K562 (cell line): ENCODE results near the gene EFCAB5. TPM values are rescaled to one million over a fixed set of nuclear protein-coding genes. Genes with fewer than 3 reads are reported as not detected.

ENCODE experiments used
- DIDO1 ChIP-seq: fragments of 450-650 bp; IDR thresholded peaks from 2 replicates; pipeline ENCODE4 v1.6.1; 2016; ENCODE audit warnings: low read depth, missing biosample characterization, missing genetic modification characterization
- HCFC1 ChIP-seq: IDR thresholded peaks from 2 replicates; pipeline ENCODE4 v1.6.1; 2012; ENCODE audit warnings: low read depth, low read length, improper control_type of control experiment
- KHSRP ChIP-seq: fragments of 450-650 bp; IDR thresholded peaks from 2 replicates; pipeline ENCODE4 v1.6.1; 2017
- NFE2 ChIP-seq: IDR thresholded peaks from 2 replicates; pipeline ENCODE4 v1.6.1; 2014; ENCODE audit warnings: antibody characterized with exemption, low read depth
- PHF8 ChIP-seq: fragments of 200-600 bp; sonication (generic); IDR thresholded peaks from 2 replicates; pipeline ENCODE4 v1.6.1; 2012; ENCODE audit warnings: mixed run types, mild to moderate bottlenecking, inconsistent platforms, low read length, moderate library complexity, borderline replicate concordance
- PTBP1 ChIP-seq: fragments of 200-400 bp; formaldehyde crosslinking; IDR thresholded peaks from 2 replicates; pipeline ENCODE4 v1.6.1; 2017; ENCODE audit warnings: low read depth, low read length
- RBFOX2 ChIP-seq: fragments of 200-400 bp; formaldehyde crosslinking; IDR thresholded peaks from 2 replicates; pipeline ENCODE4 v1.6.1; 2017; ENCODE audit warnings: low read depth, mild to moderate bottlenecking, low read length, moderate library complexity
- ZNF212 ChIP-seq: fragments of 450-650 bp; formaldehyde crosslinking; IDR thresholded peaks from 2 replicates; pipeline ENCODE4 v1.4.0; 2020; ENCODE audit warnings: mild to moderate bottlenecking
- ZNF311 ChIP-seq: fragments of 250-450 bp; sonication (Bioruptor Pico); IDR thresholded peaks from 2 replicates; pipeline ENCODE4 v1.4.0; 2020; ENCODE audit warnings: mild to moderate bottlenecking, moderate library complexity
- polyA plus RNA-seq, 8 experiments: library from polyadenylated mRNA; depleted of rRNA in 4 of 8; stranded (reverse) in 5 of 8; unstranded in 3 of 8; fragments of >200 nt; fragmentation: Nextera tagmentation in 2 of 8; fragmentation: Illumina TruSeq in 1 of 8; extraction: Ambion mirVana in 2 of 8; extraction: Trizol in 1 of 8; gene quantifications; 2 replicates each; pipeline versions ENCODE4 v1.2.1 to v1.2.3, GENCODE V29; 2011 to 2014; ENCODE audit warnings: inconsistent platforms in 1 of 8, missing spikeins in 1 of 8
- total RNA-seq, 7 experiments: library from RNA; depleted of rRNA in 6 of 7; stranded (reverse); fragments of >200 nt in 6 of 7; fragmentation: Illumina TruSeq in 2 of 7; extraction: Trizol in 2 of 7; gene quantifications; 2 replicates each; pipeline versions ENCODE4 v1.2.1 to v1.2.3, GENCODE V29; 2011 to 2021; ENCODE audit warnings: low replicate concordance in 1 of 7
- TF ChIP-seq, protein P1 (sequence below): fragments of 450-650 bp; IDR thresholded peaks from 2 replicates; pipeline ENCODE4 v1.6.1; 2017; ENCODE audit warnings: antibody characterized with exemption
- TF ChIP-seq, protein P2 (sequence below): fragments of 450-650 bp; IDR thresholded peaks from 2 replicates; pipeline ENCODE4 v1.6.1; 2016; ENCODE audit warnings: low read depth

Gene EFCAB5
- total and polyA plus RNA-seq, 9 of the 15 experiments (the other 6 are each of a cell fraction or from before 2014, with no cell fraction given) = 0.06 to 0.11 TPM; not detected in 7

DNA sequence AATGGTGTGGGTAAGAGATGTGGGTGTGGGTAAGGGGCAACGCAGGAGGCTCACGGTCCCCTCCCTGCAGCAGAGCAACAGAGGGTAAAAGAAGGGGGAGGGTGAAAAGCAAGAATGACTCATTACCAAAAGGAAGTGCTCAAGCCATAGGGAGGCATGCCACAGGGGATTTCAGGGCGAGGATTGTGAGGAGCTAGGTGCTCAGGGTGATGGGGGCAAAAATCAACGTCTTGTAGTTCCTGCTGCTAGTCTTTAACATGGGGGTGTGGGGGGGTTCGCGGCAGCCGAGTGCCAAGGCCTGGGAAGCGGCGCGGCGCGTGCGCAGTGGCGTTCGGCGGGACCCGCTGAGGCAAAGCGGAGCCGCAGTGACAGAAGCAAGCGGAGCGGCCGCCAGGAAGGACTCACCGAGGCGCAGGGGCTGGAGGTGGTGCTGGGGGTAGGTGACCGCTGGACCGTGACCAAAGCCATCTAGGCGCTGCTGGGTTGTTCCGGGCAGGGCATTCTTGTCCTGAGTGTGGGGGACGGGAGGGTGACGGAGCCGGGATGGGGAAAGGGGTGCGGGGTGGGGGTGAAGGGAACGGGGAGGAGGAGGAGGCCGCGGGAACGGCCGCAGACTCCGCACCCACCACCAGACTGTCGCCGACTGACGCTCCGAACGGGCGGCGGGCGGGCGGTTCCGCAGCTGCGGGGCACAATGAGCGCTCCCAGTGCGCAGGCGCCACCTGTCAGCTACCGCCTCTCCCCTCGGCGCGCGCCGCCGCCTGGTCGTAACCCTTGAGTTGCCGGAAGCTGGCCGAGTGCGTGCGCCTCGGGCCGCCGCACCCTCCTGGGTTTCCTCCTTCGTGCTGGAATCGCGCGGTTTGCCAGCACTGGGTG lies 11.7 kb upstream of the EFCAB5 start, which contains the start of gene SSH2 (continued):
- TF ChIP-seq, protein P1, sequence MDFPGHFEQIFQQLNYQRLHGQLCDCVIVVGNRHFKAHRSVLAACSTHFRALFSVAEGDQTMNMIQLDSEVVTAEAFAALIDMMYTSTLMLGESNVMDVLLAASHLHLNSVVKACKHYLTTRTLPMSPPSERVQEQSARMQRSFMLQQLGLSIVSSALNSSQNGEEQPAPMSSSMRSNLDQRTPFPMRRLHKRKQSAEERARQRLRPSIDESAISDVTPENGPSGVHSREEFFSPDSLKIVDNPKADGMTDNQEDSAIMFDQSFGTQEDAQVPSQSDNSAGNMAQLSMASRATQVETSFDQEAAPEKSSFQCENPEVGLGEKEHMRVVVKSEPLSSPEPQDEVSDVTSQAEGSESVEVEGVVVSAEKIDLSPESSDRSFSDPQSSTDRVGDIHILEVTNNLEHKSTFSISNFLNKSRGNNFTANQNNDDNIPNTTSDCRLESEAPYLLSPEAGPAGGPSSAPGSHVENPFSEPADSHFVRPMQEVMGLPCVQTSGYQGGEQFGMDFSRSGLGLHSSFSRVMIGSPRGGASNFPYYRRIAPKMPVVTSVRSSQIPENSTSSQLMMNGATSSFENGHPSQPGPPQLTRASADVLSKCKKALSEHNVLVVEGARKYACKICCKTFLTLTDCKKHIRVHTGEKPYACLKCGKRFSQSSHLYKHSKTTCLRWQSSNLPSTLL = no peak
- no peak for TF ChIP-seq ZNF212 (CRISPR knock-in tag)
- TF ChIP-seq DIDO1 (tag) = no peak
- TF ChIP-seq, protein P2, sequence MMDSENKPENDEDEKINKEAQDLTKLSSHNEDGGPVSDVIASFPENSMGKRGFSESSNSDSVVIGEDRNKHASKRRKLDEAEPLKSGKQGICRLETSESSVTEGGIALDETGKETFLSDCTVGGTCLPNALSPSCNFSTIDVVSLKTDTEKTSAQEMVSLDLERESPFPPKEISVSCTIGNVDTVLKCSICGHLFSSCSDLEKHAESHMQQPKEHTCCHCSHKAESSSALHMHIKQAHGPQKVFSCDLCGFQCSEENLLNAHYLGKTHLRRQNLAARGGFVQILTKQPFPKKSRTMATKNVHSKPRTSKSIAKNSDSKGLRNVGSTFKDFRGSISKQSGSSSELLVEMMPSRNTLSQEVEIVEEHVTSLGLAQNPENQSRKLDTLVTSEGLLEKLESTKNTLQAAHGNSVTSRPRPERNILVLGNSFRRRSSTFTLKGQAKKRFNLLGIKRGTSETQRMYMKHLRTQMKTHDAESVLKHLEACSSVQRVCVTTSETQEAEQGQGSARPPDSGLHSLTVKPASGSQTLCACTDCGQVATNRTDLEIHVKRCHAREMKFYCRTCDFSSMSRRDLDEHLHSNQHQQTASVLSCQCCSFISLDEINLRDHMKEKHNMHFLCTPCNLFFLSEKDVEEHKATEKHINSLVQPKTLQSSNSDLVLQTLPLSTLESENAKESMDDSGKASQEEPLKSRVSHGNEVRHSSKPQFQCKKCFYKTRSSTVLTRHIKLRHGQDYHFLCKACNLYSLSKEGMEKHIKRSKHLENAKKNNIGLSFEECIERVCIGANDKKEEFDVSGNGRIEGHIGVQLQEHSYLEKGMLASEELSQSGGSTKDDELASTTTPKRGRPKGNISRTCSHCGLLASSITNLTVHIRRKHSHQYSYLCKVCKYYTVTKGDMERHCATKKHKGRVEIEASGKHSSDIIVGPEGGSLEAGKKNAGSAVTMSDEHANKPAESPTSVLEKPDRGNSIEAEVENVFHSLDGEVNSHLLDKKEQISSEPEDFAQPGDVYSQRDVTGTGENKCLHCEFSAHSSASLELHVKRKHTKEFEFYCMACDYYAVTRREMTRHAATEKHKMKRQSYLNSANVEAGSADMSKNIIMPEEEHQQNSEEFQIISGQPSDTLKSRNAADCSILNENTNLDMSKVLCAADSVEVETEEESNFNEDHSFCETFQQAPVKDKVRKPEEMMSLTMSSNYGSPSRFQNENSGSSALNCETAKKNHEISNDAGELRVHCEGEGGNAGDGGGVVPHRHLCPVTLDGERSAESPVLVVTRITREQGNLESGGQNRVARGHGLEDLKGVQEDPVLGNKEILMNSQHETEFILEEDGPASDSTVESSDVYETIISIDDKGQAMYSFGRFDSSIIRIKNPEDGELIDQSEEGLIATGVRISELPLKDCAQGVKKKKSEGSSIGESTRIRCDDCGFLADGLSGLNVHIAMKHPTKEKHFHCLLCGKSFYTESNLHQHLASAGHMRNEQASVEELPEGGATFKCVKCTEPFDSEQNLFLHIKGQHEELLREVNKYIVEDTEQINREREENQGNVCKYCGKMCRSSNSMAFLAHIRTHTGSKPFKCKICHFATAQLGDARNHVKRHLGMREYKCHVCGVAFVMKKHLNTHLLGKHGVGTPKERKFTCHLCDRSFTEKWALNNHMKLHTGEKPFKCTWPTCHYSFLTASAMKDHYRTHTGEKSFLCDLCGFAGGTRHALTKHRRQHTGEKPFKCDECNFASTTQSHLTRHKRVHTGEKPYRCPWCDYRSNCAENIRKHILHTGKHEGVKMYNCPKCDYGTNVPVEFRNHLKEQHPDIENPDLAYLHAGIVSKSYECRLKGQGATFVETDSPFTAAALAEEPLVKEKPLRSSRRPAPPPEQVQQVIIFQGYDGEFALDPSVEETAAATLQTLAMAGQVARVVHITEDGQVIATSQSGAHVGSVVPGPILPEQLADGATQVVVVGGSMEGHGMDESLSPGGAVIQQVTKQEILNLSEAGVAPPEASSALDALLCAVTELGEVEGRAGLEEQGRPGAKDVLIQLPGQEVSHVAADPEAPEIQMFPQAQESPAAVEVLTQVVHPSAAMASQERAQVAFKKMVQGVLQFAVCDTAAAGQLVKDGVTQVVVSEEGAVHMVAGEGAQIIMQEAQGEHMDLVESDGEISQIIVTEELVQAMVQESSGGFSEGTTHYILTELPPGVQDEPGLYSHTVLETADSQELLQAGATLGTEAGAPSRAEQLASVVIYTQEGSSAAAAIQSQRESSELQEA = 0 out of 2 replicates have a peak, but pooled peaks have one; percentile 14
- peak; percentile 86 for TF ChIP-seq RBFOX2
- TF ChIP-seq KHSRP = no peak
- peak; percentile 47; the same call in 1 of the 2 replicates for TF ChIP-seq PHF8
- peak; percentile 38 for TF ChIP-seq HCFC1
- no peak for TF ChIP-seq NFE2
- no peak for TF ChIP-seq ZNF311 (CRISPR knock-in tag)
- no peak for TF ChIP-seq PTBP1
